ENCODE data around the gene MTRF1L.

GRCh38 chr6:153045271-153045670, 42.8 kb upstream of the MTRF1L start:
- no peak for TF ChIP-seq CTCF (IDR thresholded peaks at IDR 0.05; ENCODE audit: low read length)
- TF ChIP-seq EZH2 (IDR thresholded peaks at IDR 0.05; ENCODE audit: borderline replicate concordance, low read length) = no peak

All from OCI-LY1 (cell line).